ENCODE data around the gene PTPRN2.

The PTPRN2 gene

GRCh38 chr7:158272509-158273137 is 315.0 kb downstream of the PTPRN2 start:
- FAIRE-seq, result no peak

GRCh38 chr7:158272091-158272490 is 315.5 kb downstream of the PTPRN2 start:
- FAIRE-seq, result no peak

GRCh38 chr7:158271646-158272045 is 316.0 kb downstream of the PTPRN2 start:
- FAIRE-seq, result no peak

- FAIRE-seq, result no peak
Measured at GRCh38 chr7:158270856-158271413, 316.7 kb downstream of the PTPRN2 start.

GRCh38 chr7:158270106-158270775 is 317.4 kb downstream of the PTPRN2 start:
- FAIRE-seq, result no peak

GRCh38 chr7:158268816-158269535 is 318.6 kb downstream of the PTPRN2 start:
- FAIRE-seq, result no peak

GRCh38 chr7:158267742-158268435 is 319.7 kb downstream of the PTPRN2 start:
- no peak for FAIRE-seq

GRCh38 chr7:158266817-158267741 is 320.5 kb downstream of the PTPRN2 start:
- no peak for FAIRE-seq

GRCh38 chr7:158266426-158266816 is 321.2 kb downstream of the PTPRN2 start:
- FAIRE-seq, result no peak

GRCh38 chr7:158265743-158266080 is 321.9 kb downstream of the PTPRN2 start:
- no peak for FAIRE-seq

GRCh38 chr7:158264881-158265742 is 322.5 kb downstream of the PTPRN2 start:
- no peak for FAIRE-seq

- FAIRE-seq, result no peak
Measured at GRCh38 chr7:158263964-158264748, 323.5 kb downstream of the PTPRN2 start.

- FAIRE-seq, result no peak
Measured at GRCh38 chr7:158263110-158263963, 324.3 kb downstream of the PTPRN2 start.

- no peak for FAIRE-seq
Measured at GRCh38 chr7:158262284-158263109, 325.1 kb downstream of the PTPRN2 start.

GRCh38 chr7:158261362-158262235 is 326.0 kb downstream of the PTPRN2 start:
- FAIRE-seq, result no peak

GRCh38 chr7:158260567-158261361 is 326.9 kb downstream of the PTPRN2 start:
- no peak for FAIRE-seq
